ENCODE results near the gene MROH9. TPM values are rescaled to one million over a fixed set of nuclear protein-coding genes. Genes with fewer than 3 reads are reported as not detected.

Gene MROH9
- total and polyA plus RNA-seq, 2 of the 8 experiments (the other 6 are each of a cell fraction or from before 2014, with no cell fraction given), result not detected

GRCh38 chr1:170908942-170909341 lies 26.4 kb upstream of the MROH9 start (continued):
- TF ChIP-seq SIN3A (conservative IDR thresholded peaks at IDR 0.05 in 1 of 2, IDR thresholded peaks at IDR 0.05 in 1 of 2; ENCODE audit: low read depth in 1 of 2, low read length in 2 of 2), result no peak
- TF ChIP-seq SAP30 (IDR thresholded peaks at IDR 0.05; ENCODE audit: insufficient read depth, insufficient replicate concordance, low read length), result no peak
- no peak for TF ChIP-seq YY1 (IDR thresholded peaks at IDR 0.05; ENCODE audit: low read depth, low read length)
- no peak for TF ChIP-seq SUZ12 (IDR thresholded peaks at IDR 0.05; ENCODE audit: low read length)
